Upper lobe of left lung (tissue), 6 donors: ENCODE data around the gene ANXA4. TPM values are rescaled to one million over a fixed set of nuclear protein-coding genes. Genes with fewer than 3 reads are reported as not detected.
"Not testable (repeated sequence)": the region's sequence is repeated elsewhere in the genome, so short reads cannot be mapped to it uniquely, and the experiment has no call there.

Experiments used
- ATAC-seq, 2 donors: fragments of 200-7000 bp; cut with Tn5 transposase; one replicate each; pipeline ENCODE4 v1.9.1; 2022; ENCODE audit warnings: mild to moderate bottlenecking in 2 of 2, moderate library complexity in 2 of 2; ENCODE audit not compliant: low FRiP score in 2 of 2
- DNase-seq, 2 donors: peaks; one replicate each; pipeline ENCODE4 v3.0.0-alpha.2; 2019 to 2020
- H3K27ac ChIP-seq, 4 donors: fragments of 200-600 bp; sonication (generic); one replicate each; pipeline ENCODE4 v1.5.1; 2016 to 2019
- H3K27me3 ChIP-seq, 4 donors: fragments of 200-600 bp; sonication (generic); one replicate each; pipeline ENCODE4 v1.5.1; 2017 to 2019
- H3K36me3 ChIP-seq, 4 donors: fragments of 200-600 bp; sonication (generic); one replicate each; pipeline ENCODE4 v1.5.1; 2016 to 2019
- H3K4me1 ChIP-seq, 4 donors: fragments of 200-600 bp; sonication (generic); one replicate each; pipeline ENCODE4 v1.5.1; 2018 to 2019
- H3K4me3 ChIP-seq, 4 donors: fragments of 200-600 bp; sonication (generic); one replicate each; pipeline ENCODE4 v1.5.1; 2017 to 2019; ENCODE audit warnings: mild to moderate bottlenecking in 2 of 4, moderate library complexity in 1 of 4
- H3K9me3 ChIP-seq, 4 donors: fragments of 200-600 bp; sonication (generic); one replicate each; pipeline ENCODE4 v1.5.1; 2018 to 2019
- EP300 ChIP-seq, 4 donors: sonication (generic); formaldehyde crosslinking; IDR thresholded peaks; one replicate each; pipeline ENCODE4 v1.5.1; 2017; ENCODE audit warnings: antibody characterized with exemption in 4 of 4, control low read depth in 2 of 4
- POLR2A ChIP-seq, 4 donors: fragments of 450-650 bp; IDR thresholded peaks; one replicate each; pipeline ENCODE4 v1.5.1; 2016 to 2017; ENCODE audit warnings: antibody characterized with exemption in 4 of 4, mild to moderate bottlenecking in 2 of 4
- POLR2AphosphoS5 ChIP-seq, 2 donors: sonication (generic); formaldehyde crosslinking; IDR thresholded peaks; one replicate each; pipeline ENCODE4 v1.5.1; 2017; ENCODE audit warnings: antibody characterized with exemption in 2 of 2
- WGBS, 2 donors: methylation state at CpG; one replicate each; pipeline ENCODE4 v1.1.5; 2017 to 2018; 5-methylcytosine and 5-hydroxymethylcytosine counted together
- total RNA-seq, 6 donors: library from RNA; depleted of rRNA in 4 of 6; stranded (reverse); fragments of >200 nt in 4 of 6; gene quantifications; one replicate each; pipeline versions ENCODE4 v1.1.0 to v1.2.1, GENCODE V29; 2016 to 2021
- TF ChIP-seq, protein P1 (sequence below), 6 experiments: fragments of 450-650 bp in 4 of 6; fragments of 200-600 bp in 2 of 6; sonication (generic) in 2 of 6; IDR thresholded peaks; one replicate each; pipeline ENCODE4 v1.5.1; 2016 to 2019; ENCODE audit warnings: antibody characterized with exemption in 6 of 6
- donor health status: DM: no; HTN: no; CAD: no; lungs with moderate emphysema.
- donor health status: DM: no; HTN: yes; CAD: no; lungs with severe emphysema.

ANXA4 gene
- total RNA-seq, 6 donors from 2014 or later, result 84.0 to 214 (median 161) TPM

DNA sequence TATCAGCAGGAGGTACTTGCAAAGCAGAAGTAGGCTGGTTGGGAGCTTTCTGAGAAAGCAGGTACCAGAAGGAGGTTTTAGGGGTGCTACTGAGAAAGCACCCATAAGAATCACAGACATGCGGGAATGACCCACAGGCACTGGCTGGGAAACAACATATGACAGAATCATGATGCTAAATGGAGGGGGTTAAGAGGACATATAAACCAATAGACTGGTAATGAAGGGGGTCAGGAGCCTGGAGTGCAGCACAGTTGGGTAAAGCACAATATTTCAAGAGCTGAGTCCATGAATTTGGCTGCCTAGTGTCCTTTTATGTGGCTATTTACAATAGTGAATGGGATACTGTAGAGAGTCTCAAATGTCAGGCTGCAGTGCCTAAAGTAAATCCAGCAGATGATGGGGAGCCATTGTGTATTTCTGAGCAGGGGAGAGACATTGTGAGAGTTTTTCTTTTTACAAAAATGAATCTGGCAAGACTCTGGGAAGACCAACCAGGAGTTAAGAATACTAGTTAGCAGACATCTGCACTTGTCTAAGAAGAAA, 59.9 kb downstream of the ANXA4 start:
- TF ChIP-seq EP300 (IDR thresholded peaks at IDR 0.05), result no peak
- no peak for TF ChIP-seq POLR2A (IDR thresholded peaks at IDR 0.05)
- TF ChIP-seq POLR2AphosphoS5 (IDR thresholded peaks at IDR 0.05), result no peak
- TF ChIP-seq, protein P1, sequence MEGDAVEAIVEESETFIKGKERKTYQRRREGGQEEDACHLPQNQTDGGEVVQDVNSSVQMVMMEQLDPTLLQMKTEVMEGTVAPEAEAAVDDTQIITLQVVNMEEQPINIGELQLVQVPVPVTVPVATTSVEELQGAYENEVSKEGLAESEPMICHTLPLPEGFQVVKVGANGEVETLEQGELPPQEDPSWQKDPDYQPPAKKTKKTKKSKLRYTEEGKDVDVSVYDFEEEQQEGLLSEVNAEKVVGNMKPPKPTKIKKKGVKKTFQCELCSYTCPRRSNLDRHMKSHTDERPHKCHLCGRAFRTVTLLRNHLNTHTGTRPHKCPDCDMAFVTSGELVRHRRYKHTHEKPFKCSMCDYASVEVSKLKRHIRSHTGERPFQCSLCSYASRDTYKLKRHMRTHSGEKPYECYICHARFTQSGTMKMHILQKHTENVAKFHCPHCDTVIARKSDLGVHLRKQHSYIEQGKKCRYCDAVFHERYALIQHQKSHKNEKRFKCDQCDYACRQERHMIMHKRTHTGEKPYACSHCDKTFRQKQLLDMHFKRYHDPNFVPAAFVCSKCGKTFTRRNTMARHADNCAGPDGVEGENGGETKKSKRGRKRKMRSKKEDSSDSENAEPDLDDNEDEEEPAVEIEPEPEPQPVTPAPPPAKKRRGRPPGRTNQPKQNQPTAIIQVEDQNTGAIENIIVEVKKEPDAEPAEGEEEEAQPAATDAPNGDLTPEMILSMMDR (IDR thresholded peaks at IDR 0.05), result no peak
- 90 to 95% methylated on average over 1 of the region's 1 CpG for WGBS, 2 donors
- ATAC-seq, result no peak
- Histone ChIP-seq H3K27ac (no peak overlapping the region), H3K36me3 (peaks cover 8 to 26% (median 11%) of the 10 kb centered on the region in 4 donors), H3K4me1 (peaks cover 10 to 19% (median 13%) of the 10 kb centered on the region in 4 donors), H3K27me3 (no peaks in the 10 kb centered on the region), H3K9me3 (no peaks in the 10 kb centered on the region), H3K4me3 (no peak overlapping the region)
- DNase-seq, result no peak

DNA sequence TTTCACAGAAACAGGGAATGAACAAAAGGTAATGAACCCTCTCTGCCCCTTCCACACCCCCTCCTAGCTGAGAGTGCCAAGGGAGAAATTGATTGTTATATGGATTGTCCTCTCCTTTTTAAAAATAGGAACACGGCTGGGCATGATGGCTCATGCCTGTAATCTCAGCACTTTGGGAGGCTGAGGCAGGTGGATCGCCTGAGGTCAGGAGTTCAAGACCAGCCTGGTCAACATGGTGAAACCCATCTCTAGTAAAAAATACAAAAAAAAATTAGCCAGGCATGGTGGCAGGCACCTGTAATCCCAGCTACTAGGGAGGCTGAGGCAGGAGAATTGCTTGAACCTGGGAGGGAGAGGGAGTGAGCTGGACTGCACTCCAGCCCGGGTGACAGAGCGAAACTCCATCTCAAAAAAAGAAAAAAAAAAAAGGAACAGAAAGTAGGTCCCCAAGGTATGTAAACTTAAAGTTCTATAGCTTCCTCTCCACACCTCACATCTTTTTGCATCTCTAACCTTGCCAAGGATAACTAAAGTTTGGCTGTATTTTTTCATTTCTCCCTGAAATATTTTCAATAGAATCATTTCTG, 60.9 kb downstream of the ANXA4 start:
- WGBS, 2 donors, result 82 to 84% methylated on average over 4 of the region's 4 CpGs
- not testable (repeated sequence) for ATAC-seq

DNA sequence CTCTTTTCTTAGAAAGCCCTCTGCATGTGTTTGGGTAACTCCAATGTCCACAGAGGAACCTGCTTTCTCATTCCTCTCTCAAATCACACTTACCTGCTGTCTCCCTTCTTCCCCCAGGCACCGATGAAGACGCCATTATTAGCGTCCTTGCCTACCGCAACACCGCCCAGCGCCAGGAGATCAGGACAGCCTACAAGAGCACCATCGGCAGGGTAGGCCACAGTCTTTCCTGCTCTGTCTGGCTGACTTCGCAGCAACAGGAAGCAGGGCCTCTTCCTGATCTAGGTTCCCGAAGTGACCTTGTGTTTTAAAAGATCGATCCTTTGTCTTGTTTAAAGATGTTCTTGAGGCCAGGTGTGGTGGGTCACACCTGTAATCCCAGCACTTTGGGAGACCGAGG, 62.5 kb downstream of the ANXA4 start:
- WGBS, 2 donors, result 66 to 79% methylated on average over 11 of the region's 11 CpGs
- H3K9me3 ChIP-seq, result no peaks in the 10 kb centered on the region
- no peak for DNase-seq
- no peaks in the 10 kb centered on the region for H3K27me3 ChIP-seq
- no peak for TF ChIP-seq POLR2A (IDR thresholded peaks at IDR 0.05)
- TF ChIP-seq POLR2AphosphoS5 (IDR thresholded peaks at IDR 0.05), result no peak
- TF ChIP-seq, protein P1 (IDR thresholded peaks at IDR 0.05), result no peak
- TF ChIP-seq EP300 (IDR thresholded peaks at IDR 0.05), result no peak
- H3K4me1 ChIP-seq, result peaks cover 0 to 3% (median under 1%) of the 10 kb centered on the region in 4 donors
- ATAC-seq, result no peak
- H3K4me3 ChIP-seq, result no peak overlapping the region
- H3K27ac ChIP-seq, result no peak overlapping the region
- H3K36me3 ChIP-seq, result peaks cover 17 to 52% (median 26%) of the 10 kb centered on the region in 4 donors

More for the DNA sequence above, 60.9 kb downstream of the ANXA4 start:
- not testable (repeated sequence) for H3K27ac ChIP-seq, H3K27me3 ChIP-seq, DNase-seq, H3K4me3 ChIP-seq, H3K9me3 ChIP-seq
- Histone ChIP-seq H3K4me1 (peaks cover 6 to 15% (median 10%) of the 10 kb centered on the region in 4 donors), H3K36me3 (peaks cover 9 to 37% (median 17%) of the 10 kb centered on the region in 4 donors)

DNA sequence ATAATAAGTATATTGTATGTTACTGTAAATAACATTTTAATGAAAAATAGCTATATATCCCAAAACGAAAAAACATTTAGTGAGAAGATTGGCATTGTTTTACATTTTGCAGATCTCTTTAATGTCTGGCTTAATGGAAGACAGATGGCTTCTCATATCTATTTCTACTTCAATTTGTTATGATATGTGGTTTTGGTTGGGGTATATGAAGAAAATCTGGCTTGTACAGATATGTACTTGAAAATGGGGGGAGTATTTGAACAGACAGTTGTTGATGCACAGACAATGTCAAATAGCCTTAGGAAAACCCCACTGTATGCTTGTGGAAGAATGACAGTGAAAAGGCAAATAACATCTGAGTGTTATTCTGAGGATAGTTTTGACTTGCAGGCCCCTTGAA, 64.0 kb downstream of the ANXA4 start:
- no peaks in the 10 kb centered on the region for H3K27me3 ChIP-seq
- peaks cover 0 to 3% (median 0%) of the 10 kb centered on the region in 4 donors for H3K4me1 ChIP-seq
- DNase-seq (no peak), ATAC-seq (no peak)
- no peak for TF ChIP-seq POLR2AphosphoS5 (IDR thresholded peaks at IDR 0.05)
- no peak for TF ChIP-seq EP300 (IDR thresholded peaks at IDR 0.05)
- TF ChIP-seq, protein P1 (IDR thresholded peaks at IDR 0.05), result no peak
- TF ChIP-seq POLR2A (IDR thresholded peaks at IDR 0.05), result no peak
- H3K36me3 ChIP-seq, result peaks cover 19 to 66% (median 35%) of the 10 kb centered on the region in 4 donors
- WGBS, 2 donors, result 85 to 88% methylated on average over 1 of the region's 1 CpG
- H3K4me3 ChIP-seq, result no peak overlapping the region
- no peaks in the 10 kb centered on the region for H3K9me3 ChIP-seq
- H3K27ac ChIP-seq, result no peak overlapping the region

DNA sequence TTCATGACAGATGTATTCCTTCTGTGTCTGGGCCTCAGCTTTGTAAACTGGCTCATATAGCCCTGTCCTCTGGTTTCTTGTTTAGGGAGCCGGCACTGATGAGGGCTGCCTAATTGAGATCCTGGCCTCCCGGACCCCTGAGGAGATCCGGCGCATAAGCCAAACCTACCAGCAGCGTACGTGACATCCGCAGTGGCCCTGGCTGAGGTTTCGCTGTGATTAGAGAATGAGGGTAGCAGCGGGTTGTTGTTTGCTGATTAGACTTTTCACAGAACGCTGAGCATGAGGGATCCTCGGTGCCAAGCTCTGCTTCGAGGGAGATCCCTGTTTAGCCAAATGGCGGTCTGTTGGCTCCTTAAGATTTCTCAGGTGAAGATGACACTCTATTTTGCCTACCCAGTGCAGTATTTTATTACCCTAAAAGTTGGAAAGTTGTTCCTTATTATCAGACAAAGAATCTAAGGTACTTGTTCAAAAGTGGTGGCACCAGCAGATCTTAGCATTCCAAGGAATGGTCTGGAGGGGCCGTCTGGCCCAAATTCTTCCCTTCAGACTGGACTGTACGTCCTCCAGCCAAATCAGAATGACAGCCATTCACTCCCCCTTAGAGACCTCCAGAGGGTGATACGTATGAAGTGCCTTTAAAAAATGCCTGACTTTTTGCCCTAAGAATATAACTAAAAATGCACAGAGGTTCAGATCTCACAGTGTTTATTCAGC, 66.0 kb downstream of the ANXA4 start:
- Histone ChIP-seq H3K4me1 (peaks cover 0 to 3% (median 0%) of the 10 kb centered on the region in 4 donors), H3K27me3 (no peaks in the 10 kb centered on the region), H3K27ac (no peak overlapping the region), H3K4me3 (no peak overlapping the region), H3K36me3 (peaks cover 24 to 86% (median 43%) of the 10 kb centered on the region in 4 donors), H3K9me3 (no peaks in the 10 kb centered on the region)
- ATAC-seq, result no peak
- TF ChIP-seq, protein P1 (IDR thresholded peaks at IDR 0.05), result no peak
- TF ChIP-seq POLR2A (IDR thresholded peaks at IDR 0.05), result no peak
- WGBS, 2 donors, result 89 to 95% methylated on average over 11 to 16 of the region's 16 CpGs
- DNase-seq, result no peak
